Stimulated activated CD8-positive, alpha-beta memory T cell treated with anti-CD3 and anti-CD28 coated beads, Interleukin-12 subunit alpha, Interleukin-12 subunit beta, amount 100 ng/mL, for 24 hours (primary cell): ENCODE measurements around the gene KDM2A.
A peak's percentile ranks its signal among the peaks of the same experiment; 100 is the strongest.

Experiments
- DNase-seq: peaks from one replicate; pipeline ENCODE4 v3.0.0-alpha.2; 2020; ENCODE audit errors: extremely low read depth

KDM2A gene

DNA sequence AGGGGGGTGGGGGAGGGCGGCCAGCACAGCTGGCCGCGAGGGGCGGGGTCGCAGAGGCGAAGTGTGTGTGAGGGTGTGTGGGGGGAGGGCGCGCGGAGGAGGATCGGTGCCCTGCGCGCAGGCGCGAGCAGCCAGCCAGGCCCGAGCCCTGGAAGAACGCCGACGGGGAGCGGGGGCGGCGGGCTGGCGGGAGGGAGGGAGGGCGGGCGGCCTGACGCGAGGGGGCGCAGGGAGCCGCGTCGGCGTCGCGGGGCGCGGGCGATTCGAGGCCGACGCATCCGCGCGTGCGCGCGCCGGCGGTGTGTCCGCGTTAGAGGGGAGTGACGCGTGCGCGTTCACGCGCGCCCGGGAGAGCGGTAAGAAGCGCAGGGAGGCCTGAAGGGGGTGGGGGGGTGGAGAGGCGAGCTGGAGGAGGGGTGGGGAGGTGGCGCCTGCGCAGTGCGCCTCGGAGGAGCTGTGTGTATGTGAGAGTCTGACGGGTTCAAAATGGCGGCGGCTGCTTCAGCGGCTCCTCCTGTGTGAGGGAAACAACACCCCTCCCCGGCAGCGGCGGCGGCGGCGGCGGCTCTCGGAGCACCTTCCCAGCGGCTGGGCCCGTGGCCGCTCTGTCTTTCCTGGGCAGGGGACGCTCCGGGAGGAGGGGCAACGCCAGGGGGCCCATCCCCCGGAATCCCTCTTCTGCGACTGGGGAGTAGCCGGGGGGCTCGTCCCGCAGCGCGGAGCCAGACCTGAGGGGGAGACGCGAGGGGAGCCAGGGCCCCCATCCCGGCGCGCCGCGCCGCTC is at the start of gene KDM2A:
TSS of gene KDM2A (plus strand) at position 463 of the 784 bp plus-strand sequence. CDS start 2,054 bp downstream, outside the sequence.
- DNase-seq, result peak; percentile 98

DNA sequence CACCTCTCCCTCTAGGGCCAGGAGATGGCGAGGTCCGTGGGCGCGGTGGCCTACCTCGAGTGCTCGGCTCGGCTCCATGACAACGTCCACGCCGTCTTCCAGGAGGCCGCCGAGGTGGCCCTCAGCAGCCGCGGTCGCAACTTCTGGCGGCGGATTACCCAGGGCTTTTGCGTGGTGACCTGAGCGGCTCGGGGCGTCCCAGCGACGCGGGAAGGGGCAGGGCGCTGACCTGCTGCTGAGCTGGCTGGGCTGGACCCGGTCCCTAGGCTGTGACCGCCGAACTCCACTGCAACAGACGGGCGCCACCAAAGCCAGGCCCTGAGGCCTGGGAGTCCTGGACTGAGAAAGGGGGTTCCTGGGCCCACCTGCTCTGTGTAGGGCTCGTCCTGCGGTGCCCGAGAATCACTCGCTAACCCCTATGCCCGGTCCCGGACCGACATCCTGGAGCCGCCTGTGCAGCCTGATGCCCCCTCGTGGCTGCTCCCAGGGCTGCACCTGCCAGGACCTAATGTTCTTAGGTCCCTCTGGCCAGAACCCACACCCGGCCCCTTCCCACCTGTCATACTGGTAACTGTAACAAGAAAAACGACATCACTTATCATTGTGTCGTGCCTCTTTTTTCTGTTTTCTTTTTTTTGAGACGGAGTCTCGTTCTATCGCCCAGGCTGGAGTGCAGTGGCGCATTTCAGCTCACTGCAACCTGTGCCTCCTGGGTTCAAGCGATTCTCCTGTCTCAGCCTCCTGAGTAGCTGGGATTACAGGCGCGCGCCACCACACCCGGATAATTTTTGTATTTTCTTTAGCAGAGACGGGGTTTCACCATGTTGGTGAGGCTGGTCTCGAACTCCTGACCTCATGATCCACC is 47.4 kb upstream of the KDM2A start:
- peak; percentile 36 for DNase-seq

GRCh38 chr11:67072295-67072694 is 46.8 kb upstream of the KDM2A start:
- no peak for DNase-seq

DNA sequence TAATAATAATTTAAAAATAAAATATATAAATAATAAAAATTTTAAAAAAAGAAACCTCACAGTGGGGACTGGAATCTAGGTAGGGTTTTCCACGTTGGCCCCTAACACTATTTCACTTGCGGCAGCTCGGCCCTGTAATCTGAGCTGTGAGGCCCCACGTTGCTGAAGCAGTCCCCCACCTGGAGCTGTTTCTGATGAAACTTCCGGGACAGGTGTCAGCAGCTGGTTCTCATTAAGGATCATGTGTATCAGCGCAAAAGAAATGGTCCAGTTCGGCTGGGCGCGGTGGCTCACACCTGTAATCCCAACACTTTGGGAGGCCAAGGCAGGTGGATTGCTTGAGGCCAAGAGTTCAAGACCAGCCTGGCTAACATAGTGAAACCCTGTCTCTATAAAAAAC is 45.2 kb upstream of the KDM2A start:
- DNase-seq, result no peak

DNA sequence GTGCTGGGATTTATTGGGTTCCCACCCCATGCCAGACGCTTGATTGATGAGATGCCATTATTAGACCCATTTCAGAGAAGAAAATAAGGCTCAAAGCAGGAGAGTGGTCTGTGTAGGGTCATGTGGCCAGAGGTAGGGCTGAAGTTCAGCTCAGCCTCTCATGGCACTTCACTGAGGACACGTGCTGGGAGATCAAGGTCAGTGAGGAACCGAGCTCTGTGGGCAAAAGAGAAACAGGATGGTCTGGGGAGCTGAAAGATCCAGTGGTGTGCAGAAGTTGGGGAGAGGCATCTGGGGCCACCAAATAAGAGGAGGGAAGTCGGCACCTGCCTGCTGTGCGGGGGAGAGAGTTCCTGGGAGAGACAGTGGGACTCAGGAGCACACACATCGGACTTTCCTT is 42.9 kb upstream of the KDM2A start:
- no peak for DNase-seq

DNA sequence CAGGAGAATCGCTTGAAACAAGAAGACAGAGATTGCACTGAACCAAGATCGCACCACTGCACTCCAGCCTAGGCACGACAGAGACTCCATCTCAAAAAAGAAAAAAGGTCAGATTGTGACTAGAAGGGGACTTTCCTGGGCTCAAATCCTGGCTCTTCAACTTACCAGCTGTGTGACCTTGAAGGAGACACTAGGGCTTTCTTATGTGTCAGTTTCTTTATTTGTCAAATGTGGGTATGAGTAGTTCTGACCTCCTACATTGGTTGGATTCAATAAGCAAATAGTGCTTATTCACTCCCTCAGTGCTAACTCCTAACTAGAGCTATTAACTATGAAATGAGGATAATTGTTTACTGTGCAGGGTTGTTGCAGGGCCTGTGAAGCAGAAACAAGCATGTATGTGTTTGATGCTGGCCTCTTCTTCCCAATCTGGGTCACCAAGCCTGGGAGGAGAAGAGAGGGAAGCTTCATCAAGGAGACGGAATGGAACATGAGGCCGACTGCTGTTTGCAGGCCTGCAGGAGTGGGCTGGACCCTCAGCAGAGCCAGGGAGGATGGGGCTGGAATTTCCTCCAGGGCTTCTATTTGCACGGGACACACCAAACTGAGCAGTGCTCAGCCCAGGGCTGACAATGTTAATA is 39.9 kb upstream of the KDM2A start:
- DNase-seq, result no peak

DNA sequence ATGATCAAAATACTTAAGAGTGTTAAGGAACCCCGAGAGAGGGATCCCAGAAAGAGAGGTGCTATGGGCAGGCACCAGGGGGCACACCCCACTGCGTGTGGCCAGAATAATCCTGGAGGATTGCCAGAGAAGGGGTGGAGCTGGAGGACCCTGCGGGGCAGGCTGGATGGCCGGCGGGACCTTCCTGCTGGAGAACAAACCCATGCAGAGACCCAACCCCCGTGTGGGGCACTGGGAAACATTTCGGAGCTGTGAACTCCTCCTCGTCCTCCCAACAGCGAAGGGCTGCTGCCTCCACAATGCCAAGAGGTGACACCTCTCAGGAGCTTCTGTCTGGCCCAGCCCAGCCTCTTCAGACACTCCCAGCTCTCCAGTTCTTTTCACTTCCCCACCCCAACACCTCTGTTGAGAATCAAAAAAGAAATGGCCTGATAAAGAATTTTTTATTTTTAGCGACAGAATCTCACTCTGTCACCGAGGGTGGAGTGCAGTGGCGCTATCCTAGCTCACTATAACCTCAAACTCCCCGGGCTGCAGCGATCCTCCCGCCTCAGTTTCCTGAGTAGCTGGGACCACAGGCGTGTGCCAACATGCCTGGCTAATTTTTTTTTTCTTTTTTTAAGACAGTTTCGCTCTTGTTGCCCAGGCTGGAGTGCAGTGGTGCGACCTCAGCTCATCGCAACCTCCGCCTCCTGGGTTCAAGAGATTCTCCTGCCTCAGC is 36.8 kb upstream of the KDM2A start:
- no peak for DNase-seq

GRCh38 chr11:67083786-67084366 is 35.2 kb upstream of the KDM2A start:
- DNase-seq, result no peak

- no peak for DNase-seq
Measured at GRCh38 chr11:67085617-67086016, 33.4 kb upstream of the KDM2A start.

DNA sequence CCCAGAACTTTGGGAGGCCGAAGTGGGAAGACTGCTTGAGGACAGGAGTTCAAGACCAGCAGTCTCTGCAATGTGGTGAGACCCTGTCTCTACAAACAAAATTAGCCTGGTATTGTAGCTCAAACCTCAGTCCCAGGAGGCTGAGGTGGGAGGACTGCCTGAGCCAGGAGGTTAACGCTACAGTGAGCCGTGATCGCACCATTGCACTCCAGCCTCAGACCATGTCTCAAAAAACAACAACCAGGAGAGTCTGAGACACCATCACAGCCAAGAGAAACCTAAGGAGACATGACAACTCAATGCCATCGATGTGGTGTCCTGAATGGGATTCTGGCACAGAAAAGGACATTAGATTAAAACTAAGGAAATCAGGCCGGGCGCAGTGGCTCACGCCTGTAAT is 28.3 kb upstream of the KDM2A start:
- no peak for DNase-seq

- DNase-seq, result no peak
Measured at GRCh38 chr11:67095214-67095507, 23.9 kb upstream of the KDM2A start.

- no peak for DNase-seq
Measured at GRCh38 chr11:67098799-67099429, 20.1 kb upstream of the KDM2A start.

- DNase-seq, result no peak
Measured at GRCh38 chr11:67099831-67100324, 19.2 kb upstream of the KDM2A start.

- no peak for DNase-seq
Measured at GRCh38 chr11:67102664-67103063, 16.4 kb upstream of the KDM2A start.

- DNase-seq, result no peak
Measured at GRCh38 chr11:67105964-67106363, 13.1 kb upstream of the KDM2A start.

DNA sequence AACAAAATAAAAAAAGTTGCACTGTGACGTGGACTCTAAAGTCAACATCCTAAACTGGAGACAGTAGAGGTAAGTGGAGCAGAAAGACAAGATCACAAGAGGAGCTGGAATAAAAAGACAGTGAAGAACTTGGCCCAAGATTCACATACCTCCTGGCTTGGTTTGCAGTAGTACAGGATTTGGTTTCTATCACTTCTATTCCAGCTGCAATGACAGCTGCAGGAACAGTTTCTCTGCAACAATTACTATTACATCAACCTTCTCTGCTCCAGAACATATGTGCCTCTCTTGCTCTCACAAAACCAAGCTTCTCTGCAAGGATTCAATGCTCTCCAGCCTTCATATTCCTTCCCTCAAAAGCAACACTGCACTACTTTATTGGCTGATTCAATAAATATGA is 7.8 kb upstream of the KDM2A start:
- no peak for DNase-seq

DNA sequence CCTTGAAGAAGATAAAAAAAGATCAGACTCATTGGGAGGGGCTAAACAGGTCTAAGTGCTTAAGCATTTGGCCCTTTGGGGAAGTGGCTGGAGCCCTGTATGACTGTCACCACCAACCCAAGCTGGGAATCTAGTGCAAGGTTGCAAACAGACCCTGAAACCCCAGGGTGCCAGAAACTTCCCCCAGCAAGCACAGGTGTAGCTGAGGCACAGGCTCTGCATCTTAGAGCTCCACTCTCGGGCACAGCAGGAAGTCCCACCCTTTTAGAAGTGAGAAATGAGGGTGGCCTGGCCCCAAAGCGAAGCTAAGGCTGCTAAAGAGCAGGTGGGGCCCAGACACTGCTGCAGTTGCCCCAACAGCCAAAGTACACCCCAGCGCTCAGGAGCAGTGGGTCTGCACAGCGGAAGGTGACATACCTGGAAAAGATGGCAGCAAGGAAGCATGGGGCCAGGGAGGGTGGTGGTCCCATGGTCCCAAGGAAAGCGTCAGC is 5.8 kb upstream of the KDM2A start:
- DNase-seq, result no peak

DNA sequence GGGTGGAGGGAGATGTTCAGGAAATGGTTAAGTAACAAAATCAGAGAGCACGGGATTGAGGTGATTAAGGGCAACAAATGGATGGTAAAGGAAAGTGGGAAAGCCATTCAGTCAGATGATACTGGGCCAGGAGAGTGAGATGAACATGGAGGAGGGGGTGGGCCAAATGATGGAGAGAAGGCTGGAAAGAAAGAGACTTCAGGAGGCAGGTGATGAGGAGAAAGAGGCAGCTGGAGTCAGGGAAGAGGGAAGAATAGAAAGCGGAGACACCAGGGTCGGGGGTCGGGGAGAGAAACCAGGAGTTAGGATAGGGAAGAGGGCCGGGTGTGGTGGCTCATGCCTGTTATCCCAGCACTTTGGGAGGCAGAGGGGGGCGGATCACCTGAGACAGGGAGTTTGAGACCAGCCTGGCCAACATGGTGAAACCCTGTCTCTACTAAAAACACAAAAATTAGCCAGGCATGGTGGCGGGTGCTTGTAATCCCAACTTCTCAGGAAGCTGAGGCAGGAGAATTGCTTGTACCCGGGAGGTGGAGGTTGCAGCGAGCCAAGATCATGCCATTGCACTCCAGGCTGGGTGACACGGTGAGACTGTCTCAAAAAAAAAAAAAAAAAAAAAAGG is 4.7 kb upstream of the KDM2A start:
- no peak for DNase-seq

DNA sequence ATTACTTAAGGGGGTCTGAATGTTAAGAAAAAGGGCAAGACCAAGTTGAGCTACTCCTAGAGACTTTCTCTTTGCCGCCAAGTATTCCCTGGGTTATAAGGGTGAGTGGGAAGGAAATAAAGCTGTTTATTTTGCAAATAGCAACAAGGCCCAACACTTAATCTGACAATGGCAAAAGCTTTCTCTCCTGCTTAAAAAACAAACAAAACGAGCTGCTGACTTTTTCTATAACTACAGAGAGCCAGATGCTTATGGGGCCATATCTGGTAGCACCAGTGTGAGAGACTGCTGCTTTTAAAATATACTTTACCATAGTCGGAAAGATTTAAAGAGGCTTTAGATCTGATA is 2.3 kb upstream of the KDM2A start:
- no peak for DNase-seq

DNA sequence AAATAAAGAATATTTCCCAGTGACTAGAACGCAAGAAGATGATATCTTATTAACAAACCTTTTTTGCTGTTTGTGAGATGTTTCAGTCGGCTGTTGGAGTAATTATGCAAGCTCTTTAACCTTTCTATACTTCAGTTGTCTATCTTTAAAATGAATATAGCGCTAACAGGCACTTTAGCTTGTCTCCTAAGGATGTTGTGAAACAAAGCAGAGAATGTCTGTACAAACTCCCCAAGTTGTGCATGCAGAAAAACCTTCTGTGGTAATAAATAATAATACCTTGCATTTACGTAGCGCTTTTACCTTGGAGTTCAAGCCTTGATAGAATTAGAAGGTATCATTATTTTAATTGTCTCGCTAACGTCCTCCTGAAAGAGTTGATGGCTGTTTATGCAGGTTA is 1.9 kb upstream of the KDM2A start:
- no peak for DNase-seq
